GM13976 (cell line): ENCODE results near the gene LRFN3.

Experiments
- DNase-seq: peaks from one replicate; pipeline ENCODE4 v3.0.0; 2012; ENCODE audit warnings: low spot score
- in situ Hi-C: fragments of 300-500 bp; cut with MboI; formaldehyde crosslinking; loops from one replicate; pipeline ENCODE4 v1.12.0; 2022; ENCODE audit warnings: low sequenced_read_pairs, mixed read lengths, inconsistent platforms; ENCODE audit not compliant: unreplicated experiment
- TF ChIP-seq, protein P1 (sequence below): IDR thresholded peaks from 2 replicates; pipeline ENCODE4 v1.5.1; 2012; ENCODE audit warnings: borderline replicate concordance, mild to moderate bottlenecking; ENCODE audit not compliant: insufficient read depth; ENCODE audit errors: extremely low read depth, missing control alignments, control extremely low read depth

LRFN3 gene

DNA sequence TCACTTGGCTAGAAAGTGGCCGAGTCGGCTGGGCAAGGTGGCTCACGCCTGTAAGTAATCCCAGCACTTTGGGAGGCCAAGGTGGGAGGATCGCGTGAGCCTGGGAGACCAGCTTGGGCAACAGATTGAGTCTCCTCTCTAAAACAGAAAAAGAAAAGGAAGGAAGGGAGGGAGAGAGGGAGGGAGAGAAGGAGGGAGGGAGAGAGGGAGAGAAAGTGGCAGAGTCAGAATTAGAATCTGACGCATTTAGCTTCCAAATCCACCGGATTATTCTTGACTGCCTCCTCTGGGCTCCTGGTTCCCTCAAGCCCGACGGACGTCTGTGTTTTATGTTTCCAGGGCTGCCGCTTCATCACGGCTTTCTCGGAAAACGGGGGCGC lies 22.5 kb downstream of the LRFN3 start:
- in situ Hi-C loops, result no loop called here
- TF ChIP-seq, protein P1, sequence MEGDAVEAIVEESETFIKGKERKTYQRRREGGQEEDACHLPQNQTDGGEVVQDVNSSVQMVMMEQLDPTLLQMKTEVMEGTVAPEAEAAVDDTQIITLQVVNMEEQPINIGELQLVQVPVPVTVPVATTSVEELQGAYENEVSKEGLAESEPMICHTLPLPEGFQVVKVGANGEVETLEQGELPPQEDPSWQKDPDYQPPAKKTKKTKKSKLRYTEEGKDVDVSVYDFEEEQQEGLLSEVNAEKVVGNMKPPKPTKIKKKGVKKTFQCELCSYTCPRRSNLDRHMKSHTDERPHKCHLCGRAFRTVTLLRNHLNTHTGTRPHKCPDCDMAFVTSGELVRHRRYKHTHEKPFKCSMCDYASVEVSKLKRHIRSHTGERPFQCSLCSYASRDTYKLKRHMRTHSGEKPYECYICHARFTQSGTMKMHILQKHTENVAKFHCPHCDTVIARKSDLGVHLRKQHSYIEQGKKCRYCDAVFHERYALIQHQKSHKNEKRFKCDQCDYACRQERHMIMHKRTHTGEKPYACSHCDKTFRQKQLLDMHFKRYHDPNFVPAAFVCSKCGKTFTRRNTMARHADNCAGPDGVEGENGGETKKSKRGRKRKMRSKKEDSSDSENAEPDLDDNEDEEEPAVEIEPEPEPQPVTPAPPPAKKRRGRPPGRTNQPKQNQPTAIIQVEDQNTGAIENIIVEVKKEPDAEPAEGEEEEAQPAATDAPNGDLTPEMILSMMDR, result no peak

DNA sequence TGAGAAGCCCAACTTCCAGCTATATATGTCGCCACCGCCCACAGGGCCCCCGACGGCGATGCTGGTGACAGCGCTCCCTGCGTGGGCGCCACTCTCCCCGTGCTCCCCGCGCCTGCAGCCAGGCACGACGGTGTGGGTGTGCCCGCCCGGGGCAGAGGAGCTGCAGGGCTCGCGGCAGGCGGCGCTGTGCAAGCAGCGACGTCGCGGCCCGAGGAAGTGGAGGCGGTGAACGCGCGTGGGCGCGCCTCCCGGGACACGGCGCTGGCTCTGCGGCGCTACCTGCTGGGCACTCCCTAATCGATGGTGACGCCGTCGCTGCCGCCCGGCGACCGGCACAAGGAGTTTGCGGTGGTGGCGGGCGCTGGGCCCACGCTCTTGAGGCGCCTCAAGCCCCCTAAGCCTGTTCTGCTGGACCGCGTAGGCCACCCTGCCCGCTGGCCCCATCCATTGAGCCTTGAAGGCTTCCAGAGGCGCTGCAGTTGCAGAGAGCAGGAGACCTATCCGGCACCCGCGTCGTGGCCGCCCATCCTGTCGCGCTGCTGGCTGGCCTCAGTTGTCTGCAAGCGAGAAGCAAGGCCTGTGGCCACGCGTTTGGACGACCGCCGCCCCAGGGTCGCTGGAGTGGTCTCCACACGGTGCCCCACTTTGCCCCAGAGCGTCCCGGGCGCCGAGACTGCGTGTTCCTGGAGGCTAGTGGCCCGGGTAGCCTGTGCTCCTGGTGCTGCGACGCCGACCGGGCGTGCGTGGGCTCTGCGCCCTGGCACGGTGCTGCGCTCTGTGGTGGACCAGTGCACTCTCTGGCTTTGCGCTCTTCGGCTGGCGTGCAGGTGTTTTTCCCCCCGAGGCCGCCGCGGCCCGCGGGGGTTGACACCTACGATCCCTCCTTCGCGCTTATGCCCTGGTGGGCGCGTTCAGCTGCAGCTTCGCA lies 23.1 kb downstream of the LRFN3 start:
- TF ChIP-seq, protein P1, result peak; percentile 62
- peak; percentile 80 for DNase-seq
- in situ Hi-C loops, result no loop called here

More for the DNA sequence above, 22.5 kb downstream of the LRFN3 start:
- no peak for DNase-seq

DNA sequence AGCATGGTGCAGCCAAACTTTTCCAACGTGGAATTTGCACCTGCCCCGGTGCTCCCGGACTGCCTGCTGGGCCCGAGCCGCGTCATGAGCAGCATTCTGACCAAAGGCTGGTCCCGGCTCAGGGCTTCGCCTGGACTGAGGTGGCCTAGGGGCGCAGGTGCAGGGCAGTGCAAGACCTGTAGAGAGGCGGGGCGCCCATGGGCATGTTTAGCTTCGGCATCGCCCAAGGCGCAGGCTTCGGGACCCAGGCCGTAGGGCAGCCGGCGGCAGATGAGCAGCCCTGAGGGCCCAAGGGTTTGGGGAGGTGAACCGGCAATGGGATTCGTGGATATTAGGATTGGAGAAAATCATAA lies 23.8 kb downstream of the LRFN3 start:
- DNase-seq, result no peak
- TF ChIP-seq, protein P1, result no peak
- in situ Hi-C loops, result no loop called here

DNA sequence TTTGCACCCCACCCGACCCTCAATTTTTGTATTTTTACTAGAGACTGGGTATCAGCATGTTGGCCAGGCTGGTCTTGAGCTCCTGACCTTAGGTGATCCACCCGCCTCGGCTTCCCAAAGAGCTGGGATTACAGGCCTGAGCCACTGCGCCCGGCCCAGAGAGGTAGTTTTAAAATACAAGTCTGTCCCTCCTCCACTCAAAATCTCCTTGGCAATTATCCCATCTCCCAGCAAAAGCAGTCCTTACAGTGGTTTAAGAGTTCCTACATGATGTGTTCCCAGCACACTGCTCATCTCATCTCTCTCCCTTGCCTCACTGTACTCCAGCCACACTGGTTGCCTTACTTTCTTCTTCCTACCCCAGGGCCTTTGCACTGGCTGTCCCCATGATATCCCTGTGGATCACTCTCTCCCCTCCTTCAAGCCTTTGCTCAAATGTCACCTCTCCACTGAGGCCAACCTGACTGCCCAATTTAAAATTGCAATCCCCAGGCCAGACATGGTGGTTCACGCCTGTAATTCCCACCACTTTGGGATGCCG lies 24.3 kb downstream of the LRFN3 start:
- TF ChIP-seq, protein P1, result no peak
- in situ Hi-C loops, result no loop called here
- DNase-seq, result no peak

DNA sequence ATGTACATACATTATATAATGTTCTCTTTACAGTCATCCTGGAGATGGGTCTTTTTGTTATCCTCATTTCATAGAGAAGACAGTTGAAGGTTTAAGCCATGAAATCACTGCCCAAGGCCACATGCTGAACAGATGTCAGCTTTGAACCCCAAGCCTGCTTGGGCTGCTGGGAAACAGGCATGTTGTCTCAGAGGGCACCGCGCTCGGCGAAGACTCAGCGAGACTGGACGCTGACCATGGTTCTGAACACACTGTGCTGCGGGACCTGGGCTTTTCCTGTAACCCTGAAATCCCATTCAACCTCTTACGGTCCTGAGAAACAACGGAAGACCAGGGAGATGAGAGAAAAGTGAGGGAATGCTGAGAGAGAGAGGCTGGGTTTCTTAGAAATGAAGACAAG lies 27.3 kb downstream of the LRFN3 start:
- in situ Hi-C loops, result no loop called here
- TF ChIP-seq, protein P1, result no peak
- DNase-seq, result no peak

DNA sequence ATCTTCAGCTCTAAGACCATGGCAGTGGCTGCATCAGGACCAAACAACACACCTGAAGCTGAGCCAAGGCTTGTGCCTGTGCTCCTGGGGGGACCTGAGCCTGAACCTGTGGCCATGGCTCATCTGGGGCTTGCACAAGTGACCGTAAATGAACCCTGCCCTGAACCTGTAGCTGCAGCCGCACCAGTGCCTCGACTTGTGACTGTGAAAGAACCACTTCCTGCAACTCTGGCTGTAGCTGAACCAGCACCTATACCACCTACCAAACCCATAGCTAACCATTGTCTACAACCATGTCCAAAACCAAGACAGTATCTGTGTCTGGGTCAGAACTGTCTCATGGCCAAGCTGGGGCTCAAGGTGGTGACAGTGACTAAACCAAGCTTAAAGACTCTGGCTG lies 30.6 kb downstream of the LRFN3 start:
- TF ChIP-seq, protein P1, result no peak
- no peak for DNase-seq
- in situ Hi-C loops, result no loop called here
